WI38 (cell line): ENCODE measurements around the gene MAGOHB.
"Not testable (repeated sequence)": the region's sequence is repeated elsewhere in the genome, so short reads cannot be mapped to it uniquely, and the experiment has no call there.

Experiments used
- H3K4me3 ChIP-seq: 2 replicates; pipeline ENCODE4 v1.5.1; 2011; ENCODE audit warnings: low read depth, mild to moderate bottlenecking, control low read depth, low read length
- CTCF ChIP-seq: IDR thresholded peaks from 2 replicates; pipeline ENCODE4 v1.5.1; 2012; ENCODE audit warnings: low read depth, mild to moderate bottlenecking, control low read depth, low read length

MAGOHB gene

DNA sequence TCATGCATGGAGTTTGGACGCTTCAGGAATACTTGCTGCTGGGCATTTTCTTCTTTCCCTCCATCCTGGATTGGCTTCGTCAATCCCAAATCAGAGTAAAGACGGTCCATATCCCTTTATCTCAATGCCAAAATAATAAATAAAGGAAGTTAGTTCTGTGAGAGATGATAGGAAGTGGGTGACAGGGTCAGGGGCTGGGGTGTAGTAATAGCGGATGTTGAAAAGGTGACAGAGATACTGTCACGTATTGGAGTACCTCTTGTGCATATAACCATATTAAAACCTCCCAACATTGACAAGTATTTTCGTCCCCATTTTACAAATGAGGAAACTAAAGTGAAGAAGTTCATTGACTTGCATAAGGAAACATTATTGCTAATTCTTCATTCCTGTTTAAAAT is 12.4 kb downstream of the MAGOHB start:
- TF ChIP-seq CTCF = no peak
- no peak overlapping the region for H3K4me3 ChIP-seq

GRCh38 chr12:10595881-10596280 is 17.5 kb downstream of the MAGOHB start:
- no peak for TF ChIP-seq CTCF
- H3K4me3 ChIP-seq = no peak overlapping the region

DNA sequence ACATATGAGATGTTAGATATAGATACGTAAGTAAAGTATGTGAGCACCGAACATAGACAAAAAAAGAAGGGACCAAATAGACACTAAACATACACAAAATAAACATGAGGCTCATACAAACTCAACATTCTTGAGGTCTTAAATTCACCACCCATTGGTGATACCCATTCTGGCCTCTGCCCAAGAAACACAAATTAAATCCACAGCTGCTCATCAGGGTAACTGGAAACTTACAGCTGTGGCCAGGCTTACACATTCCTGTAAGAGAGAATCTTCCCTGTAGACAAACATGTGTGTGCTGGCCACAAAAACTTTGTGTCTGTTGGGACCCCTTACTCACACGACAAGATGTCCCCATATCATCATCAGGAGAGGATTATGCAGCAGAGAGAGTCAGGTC is 22.4 kb downstream of the MAGOHB start:
- no peak overlapping the region for H3K4me3 ChIP-seq

GRCh38 chr12:10584415-10584814 is 29.0 kb downstream of the MAGOHB start:
- no peak for TF ChIP-seq CTCF
- H3K4me3 ChIP-seq = no peak overlapping the region

More for the DNA sequence above, 22.4 kb downstream of the MAGOHB start:
- no peak for TF ChIP-seq CTCF

DNA sequence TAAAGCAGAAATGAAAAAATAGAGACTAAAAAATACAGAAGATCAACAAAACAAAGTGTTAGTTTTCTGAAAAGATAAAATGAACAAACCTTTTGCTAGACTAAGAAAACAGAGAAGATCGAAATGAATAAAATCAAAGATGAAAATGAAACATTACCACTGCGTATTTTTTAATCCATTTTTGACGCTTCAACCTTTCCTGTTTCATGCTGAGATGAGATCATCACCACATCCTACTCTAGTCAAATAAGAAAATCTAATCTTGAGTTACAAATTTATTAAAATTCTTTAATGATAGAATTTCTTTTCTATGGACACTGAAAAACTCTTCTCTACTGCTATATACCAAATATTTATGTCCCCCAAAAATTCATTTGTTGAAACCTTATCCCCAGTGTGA is 30.7 kb downstream of the MAGOHB start:
- H3K4me3 ChIP-seq = no peak overlapping the region
- TF ChIP-seq CTCF = no peak

GRCh38 chr12:10582133-10582532 is 31.3 kb downstream of the MAGOHB start:
- H3K4me3 ChIP-seq = not testable (repeated sequence)

DNA sequence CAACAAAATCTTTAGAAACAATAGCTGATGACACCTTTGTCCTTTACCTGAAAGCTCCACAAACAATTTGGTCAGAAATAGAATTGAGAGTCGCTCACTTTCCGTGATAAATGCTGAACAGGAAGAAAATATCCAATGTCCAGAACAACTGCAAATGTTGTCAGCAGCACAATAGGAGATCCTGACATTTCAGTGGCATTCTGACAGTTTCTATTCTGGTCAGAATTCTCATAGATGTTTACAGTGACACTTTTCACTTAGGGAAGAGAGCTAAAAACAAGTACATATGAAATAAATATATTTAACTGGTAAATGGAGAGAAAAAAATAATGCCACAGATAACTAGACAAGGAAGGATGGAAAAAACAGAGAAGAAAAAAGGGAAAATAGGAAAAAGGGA is 39.1 kb downstream of the MAGOHB start:
- no peak for TF ChIP-seq CTCF
- no peak overlapping the region for H3K4me3 ChIP-seq

GRCh38 chr12:10572021-10572490 is 41.4 kb downstream of the MAGOHB start:
- H3K4me3 ChIP-seq = not testable (repeated sequence)
